Cardiac muscle cell (in vitro differentiated cells and primary cell): Measurements from ENCODE around the gene TFCP2L1. TPM values are rescaled to one million over a fixed set of nuclear protein-coding genes. Genes with fewer than 3 reads are reported as not detected.

Source experiments
- DNase-seq, 2 donors: peaks; one replicate each; pipeline versions ENCODE4 v3.0.0 to v3.0.0-alpha.2; 2010 to 2017; ENCODE audit warnings: low read depth in 1 of 2, low spot score in 1 of 2
- H3K27ac ChIP-seq: fragments of 200-600 bp; sonication (generic); 2 replicates; pipeline ENCODE4 v1.5.1; 2016
- H3K27me3 ChIP-seq: fragments of 200-600 bp; sonication (generic); 2 replicates; pipeline ENCODE4 v1.6.0; 2016; ENCODE audit warnings: control low read depth
- H3K36me3 ChIP-seq: fragments of 200-600 bp; sonication (generic); 2 replicates; pipeline ENCODE4 v1.5.1; 2016; ENCODE audit warnings: control low read depth
- H3K4me1 ChIP-seq: fragments of 200-600 bp; sonication (generic); 2 replicates; pipeline ENCODE4 v1.8.1; 2017; ENCODE audit warnings: low read depth, mild to moderate bottlenecking, mixed run types
- H3K4me3 ChIP-seq: fragments of 200-600 bp; sonication (generic); 2 replicates; pipeline ENCODE4 v1.5.1; 2016; ENCODE audit warnings: mild to moderate bottlenecking
- H3K9me3 ChIP-seq: fragments of 200-600 bp; sonication (generic); 2 replicates; pipeline ENCODE4 v1.5.1; 2017; ENCODE audit warnings: low read depth, mild to moderate bottlenecking, control low read depth
- CTCF ChIP-seq: IDR thresholded peaks from 2 replicates; pipeline ENCODE4 v1.5.1; 2012; ENCODE audit warnings: low read depth, mild to moderate bottlenecking, low read length
- polyA plus RNA-seq: library from polyadenylated mRNA; unstranded; fragments of >200 nt; fragmentation: Nextera tagmentation; extraction: Ambion mirVana; gene quantifications from 2 replicates; pipeline ENCODE4 v1.2.1, GENCODE V29; 2016
- total RNA-seq: library from RNA; depleted of rRNA; stranded (reverse); fragments of >200 nt; gene quantifications from 2 replicates; pipeline ENCODE4 v1.2.3, GENCODE V29; 2016

The TFCP2L1 gene
- total and polyA plus RNA-seq, 2 experiments from 2014 or later, result 0.31 TPM; not detected in 1

- no peaks in the 10 kb centered on the region for H3K4me1 ChIP-seq
- H3K36me3 ChIP-seq, result no peaks in the 10 kb centered on the region
- no peak for DNase-seq
- no peak overlapping the region for H3K27ac ChIP-seq
- H3K9me3 ChIP-seq, result no peaks in the 10 kb centered on the region
- TF ChIP-seq CTCF, result no peak
- H3K4me3 ChIP-seq, result no peak overlapping the region
- no peaks in the 10 kb centered on the region for H3K27me3 ChIP-seq
These were observed 84.3 kb downstream of the TFCP2L1 start for GRCh38 chr2:121200419-121201315.

- Histone ChIP-seq H3K27ac (no peak overlapping the region), H3K9me3 (no peaks in the 10 kb centered on the region), H3K27me3 (no peaks in the 10 kb centered on the region), H3K4me3 (no peak overlapping the region), H3K36me3 (no peaks in the 10 kb centered on the region), H3K4me1 (no peaks in the 10 kb centered on the region)
- no peak for TF ChIP-seq CTCF
- DNase-seq, result no peak
These were observed 85.0 kb downstream of the TFCP2L1 start for GRCh38 chr2:121200011-121200347.

GRCh38 chr2:121199281-121200010 is 85.6 kb downstream of the TFCP2L1 start:
- Histone ChIP-seq H3K9me3 (no peaks in the 10 kb centered on the region), H3K36me3 (no peaks in the 10 kb centered on the region), H3K27me3 (no peaks in the 10 kb centered on the region), H3K4me1 (no peaks in the 10 kb centered on the region), H3K27ac (no peak overlapping the region), H3K4me3 (no peak overlapping the region)
- DNase-seq, result no peak
- TF ChIP-seq CTCF, result no peak

GRCh38 chr2:121197369-121198091 is 87.5 kb downstream of the TFCP2L1 start:
- no peak overlapping the region for H3K4me3 ChIP-seq
- H3K27me3 ChIP-seq, result no peaks in the 10 kb centered on the region
- H3K9me3 ChIP-seq, result no peaks in the 10 kb centered on the region
- no peak for TF ChIP-seq CTCF
- no peaks in the 10 kb centered on the region for H3K4me1 ChIP-seq
- peak in 1 of 2 donors; percentile 54 for DNase-seq
- H3K36me3 ChIP-seq, result no peaks in the 10 kb centered on the region
- no peak overlapping the region for H3K27ac ChIP-seq

GRCh38 chr2:121196849-121197155 is 88.2 kb downstream of the TFCP2L1 start:
- no peaks in the 10 kb centered on the region for H3K36me3 ChIP-seq
- TF ChIP-seq CTCF, result no peak
- H3K4me3 ChIP-seq, result no peak overlapping the region
- no peaks in the 10 kb centered on the region for H3K27me3 ChIP-seq
- no peak for DNase-seq
- no peak overlapping the region for H3K27ac ChIP-seq
- no peaks in the 10 kb centered on the region for H3K9me3 ChIP-seq
- no peaks in the 10 kb centered on the region for H3K4me1 ChIP-seq
